GM19023 (cell line): ENCODE results near the gene G2E3.
A peak's percentile ranks its signal among the peaks of the same experiment; 100 is the strongest.
"Not testable (repeated sequence)": the region's sequence is repeated elsewhere in the genome, so short reads cannot be mapped to it uniquely, and the experiment has no call there.

Experiments used
- ATAC-seq: cut with Tn5 transposase; IDR thresholded peaks from one replicate; pipeline ENCODE4 v1.9.1; 2021; ENCODE audit warnings: mild to moderate bottlenecking, moderate library complexity; ENCODE audit not compliant: unreplicated experiment

G2E3 gene

DNA sequence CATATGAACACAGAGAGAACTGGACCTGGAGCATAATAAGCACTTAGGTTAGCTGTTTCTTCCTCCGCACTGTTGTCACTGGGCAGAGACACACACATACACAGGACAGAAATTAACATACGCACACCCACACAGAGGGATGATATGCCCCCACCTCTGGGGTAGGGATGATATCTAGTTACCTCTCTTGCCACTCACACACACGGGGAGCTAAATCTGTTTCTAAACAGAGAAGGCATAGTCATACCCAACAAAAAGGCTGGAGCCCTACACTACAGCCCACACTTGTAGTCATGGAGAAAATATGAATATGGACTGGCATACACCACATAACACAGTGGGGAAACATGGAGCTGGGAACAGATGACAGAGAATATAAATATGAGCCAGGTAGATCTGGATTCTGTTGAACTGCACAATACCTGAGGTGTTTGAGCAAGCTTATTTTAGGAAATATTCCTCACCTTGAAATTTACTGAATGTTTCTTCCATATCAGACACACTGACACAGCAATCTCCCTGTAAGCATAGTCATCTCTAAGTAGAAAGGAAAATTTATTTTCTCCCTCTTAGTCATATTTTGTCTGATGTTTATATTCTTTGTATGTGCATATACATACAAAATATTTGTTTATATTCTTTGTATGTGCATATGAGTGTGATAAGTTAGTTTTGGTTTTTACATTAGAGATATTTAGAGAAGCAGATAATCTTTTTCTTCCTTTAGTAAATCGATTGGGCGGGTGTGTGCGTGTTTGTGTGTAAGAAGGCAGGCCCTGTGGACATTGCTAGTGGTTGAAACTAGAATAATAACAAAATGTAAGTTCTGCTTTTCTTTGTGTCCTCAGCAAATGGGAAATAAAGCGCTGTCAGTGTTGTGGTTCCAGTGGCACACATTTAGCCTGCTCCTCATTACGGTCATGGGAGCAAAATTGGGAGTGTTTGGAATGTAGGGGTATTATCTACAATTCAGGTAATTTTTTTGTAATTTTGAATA, 42.3 kb downstream of the G2E3 start:
- no peak for ATAC-seq

GRCh38 chr14:30603402-30603801, 44.4 kb downstream of the G2E3 start:
- no peak for ATAC-seq

GRCh38 chr14:30604696-30605095, 45.7 kb downstream of the G2E3 start:
- not testable (repeated sequence) for ATAC-seq

- ATAC-seq = no peak
Measured at GRCh38 chr14:30607156-30607780, 48.3 kb downstream of the G2E3 start.

DNA sequence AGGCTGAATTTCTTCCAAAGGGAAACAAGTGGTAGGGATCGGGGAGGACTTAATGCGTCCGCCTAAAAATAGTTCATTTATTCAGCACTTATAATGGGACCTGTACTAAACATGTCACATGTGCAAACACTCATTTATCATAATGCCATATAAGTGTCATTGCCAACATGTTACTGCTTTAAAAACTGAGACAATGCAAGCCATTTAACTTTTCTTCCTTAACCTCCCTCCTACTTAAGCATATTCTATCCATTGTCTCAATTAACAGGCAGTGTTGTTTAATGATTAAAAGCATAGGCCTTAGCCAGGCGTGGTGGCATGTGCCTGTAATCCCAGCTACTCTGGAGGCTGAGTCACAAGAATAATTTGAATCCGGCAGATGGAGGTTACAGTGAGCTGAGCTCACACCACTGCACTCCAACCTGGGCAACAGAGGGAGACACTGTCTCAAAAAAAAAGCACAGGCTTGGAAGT, 49.6 kb downstream of the G2E3 start:
- ATAC-seq = no peak

- ATAC-seq = no peak
Measured at GRCh38 chr14:30610787-30611343, 51.9 kb downstream of the G2E3 start.

- ATAC-seq = no peak
Measured at GRCh38 chr14:30614155-30614554, 55.2 kb downstream of the G2E3 start.

- ATAC-seq = peak; percentile 35
Measured at GRCh38 chr14:30620178-30620577, 61.2 kb downstream of the G2E3 start.

GRCh38 chr14:30621354-30621939, 62.5 kb downstream of the G2E3 start:
- peak; percentile 9 for ATAC-seq

DNA sequence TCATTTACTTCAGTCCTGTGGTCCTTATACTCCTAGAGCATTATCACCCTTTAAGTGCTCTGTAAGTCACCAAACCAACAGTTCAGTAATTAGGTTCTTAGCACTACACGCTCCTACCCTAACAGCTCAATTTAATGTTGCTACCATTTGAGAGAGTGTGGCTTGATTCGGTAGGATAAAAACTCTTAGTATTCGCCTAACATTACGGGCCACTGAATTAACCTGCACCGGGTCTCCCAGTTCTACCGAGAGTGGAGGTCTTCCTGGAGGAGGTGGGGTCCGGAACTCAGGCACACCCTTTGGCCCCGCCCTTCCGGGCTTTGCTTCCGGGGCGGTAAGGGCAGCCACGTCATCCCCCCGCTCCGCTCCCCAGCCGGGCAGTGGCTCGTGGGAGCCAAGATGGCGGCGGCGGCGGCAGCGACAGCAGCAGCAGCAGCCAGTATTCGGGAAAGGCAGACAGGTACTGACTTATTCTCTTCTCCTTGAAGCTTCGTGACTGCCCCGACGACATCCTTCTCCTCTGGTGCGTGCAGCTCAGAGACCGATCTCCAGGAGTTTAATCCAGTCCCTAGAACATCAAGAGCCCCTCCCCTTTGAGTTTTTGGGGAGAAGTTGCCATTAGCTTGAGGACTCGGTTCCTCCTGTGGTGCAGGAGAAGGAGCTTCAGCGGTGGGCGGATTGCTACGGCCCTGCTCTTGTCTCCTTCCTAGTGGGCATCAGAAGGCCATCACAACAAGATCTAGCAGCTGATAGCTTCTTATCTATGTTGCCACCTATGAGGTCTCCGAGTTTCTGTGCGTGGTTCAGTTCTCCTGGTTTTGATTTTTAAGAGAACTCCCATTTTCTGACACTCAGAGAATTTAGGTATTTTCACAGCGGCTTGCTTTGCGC, 63.2 kb downstream of the G2E3 start, which contains the start of gene SCFD1:
TSS of gene SCFD1 (plus strand) at position 380 of the 891 bp plus-strand sequence. CDS start at position 400, 20 bp downstream.
- ATAC-seq = peak; percentile 95

DNA sequence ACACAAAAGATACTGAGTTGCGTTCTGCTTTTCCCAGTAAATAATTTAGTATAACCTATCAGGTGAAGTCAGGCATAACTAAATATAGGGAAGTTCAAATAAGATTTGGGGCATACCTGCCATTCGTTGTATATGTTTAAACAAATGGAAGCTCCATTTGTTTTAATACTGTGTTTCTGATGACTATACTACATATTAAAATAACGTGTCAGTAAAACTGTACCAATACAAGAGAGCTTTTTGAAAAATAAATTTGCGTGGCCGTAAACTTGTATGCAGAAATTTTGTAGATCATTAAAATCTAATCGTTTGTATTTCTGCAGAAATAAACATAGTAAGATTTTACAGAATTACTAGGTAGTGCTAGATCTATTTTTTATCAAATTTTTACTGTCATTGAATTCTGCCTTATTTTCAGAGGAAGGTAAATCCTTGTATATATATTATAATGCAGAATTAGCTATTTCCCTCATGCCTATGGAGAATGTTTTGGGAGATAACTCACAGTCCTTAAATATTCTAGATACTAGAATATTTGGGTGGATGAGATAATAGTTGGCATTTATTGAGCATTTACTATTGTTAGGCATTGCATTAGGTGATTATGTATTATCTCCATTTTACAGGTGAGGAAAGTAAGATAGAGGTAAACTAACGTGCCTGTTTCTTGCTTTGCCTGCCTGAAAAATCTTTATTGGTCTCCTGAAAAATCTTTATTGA, 64.6 kb downstream of the G2E3 start:
- no peak for ATAC-seq

GRCh38 chr14:30624132-30624423, 65.1 kb downstream of the G2E3 start:
- ATAC-seq = no peak

DNA sequence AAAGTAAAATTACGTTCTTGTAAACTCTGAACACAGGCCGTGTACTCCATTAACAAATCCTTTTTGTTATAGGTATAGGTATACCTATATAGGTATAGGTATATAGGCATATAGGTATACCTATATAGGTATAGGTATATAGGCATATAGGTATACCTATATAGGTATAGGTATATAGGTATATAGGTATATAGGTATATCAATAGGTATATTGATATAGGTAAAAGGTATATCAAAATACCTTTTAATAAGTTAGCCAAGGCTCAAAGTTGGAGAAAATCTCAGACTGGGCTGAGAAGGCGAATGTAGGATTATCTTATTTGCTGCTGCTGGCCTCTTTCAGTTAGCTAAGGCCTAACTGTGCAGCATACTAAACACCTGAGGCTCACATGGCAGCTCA, 66.6 kb downstream of the G2E3 start:
- ATAC-seq = no peak

- ATAC-seq = not testable (repeated sequence)
Measured at GRCh38 chr14:30629432-30629831, 70.5 kb downstream of the G2E3 start.

- ATAC-seq = no peak
Measured at GRCh38 chr14:30630248-30630647, 71.3 kb downstream of the G2E3 start.

GRCh38 chr14:30632730-30633129, 73.8 kb downstream of the G2E3 start:
- ATAC-seq = no peak

- no peak for ATAC-seq
Measured at GRCh38 chr14:30638926-30639325, 80.0 kb downstream of the G2E3 start.

DNA sequence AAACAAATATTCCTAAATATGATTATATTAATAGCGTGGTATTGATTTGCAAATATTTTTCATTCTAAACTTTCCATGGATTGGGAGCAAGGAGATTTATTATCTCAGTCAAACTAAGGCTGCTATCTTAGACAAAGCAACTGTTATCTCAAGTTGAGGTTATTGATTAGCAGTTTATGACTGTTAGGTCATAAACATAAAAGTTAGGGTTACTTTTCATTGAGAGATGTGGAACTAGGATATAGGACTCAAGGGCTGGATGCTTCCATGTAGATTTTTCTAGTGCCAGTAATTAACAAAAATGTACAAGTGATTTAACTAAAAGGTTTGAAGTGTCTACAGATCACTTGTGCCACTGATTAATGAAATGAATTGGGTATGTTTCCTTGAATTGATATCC, 82.2 kb downstream of the G2E3 start:
- ATAC-seq = no peak

- ATAC-seq = not testable (repeated sequence)
Measured at GRCh38 chr14:30644462-30644861, 85.5 kb downstream of the G2E3 start.

GRCh38 chr14:30645600-30645999, 86.6 kb downstream of the G2E3 start:
- no peak for ATAC-seq
